Smooth muscle cell (in vitro differentiated cells): Measurements from ENCODE around the gene RRP7A. TPM values are rescaled to one million over a fixed set of nuclear protein-coding genes. Genes with fewer than 3 reads are reported as not detected.
"Not testable (repeated sequence)": the region's sequence is repeated elsewhere in the genome, so short reads cannot be mapped to it uniquely, and the experiment has no call there.

ENCODE experiments used
- DNase-seq: peaks from one replicate; lab custom pipeline; 2025; ENCODE audit not compliant: unreplicated experiment; lab: John Stamatoyannopoulos, UW
- H2AFZ ChIP-seq: fragments of 200-600 bp; sonication (generic); 2 replicates; pipeline ENCODE4 v1.6.0; 2016; ENCODE audit warnings: antibody characterized with exemption, low read depth, mild to moderate bottlenecking
- H3F3A ChIP-seq: fragments of 200-600 bp; sonication (generic); 2 replicates; pipeline ENCODE4 v1.6.0; 2017; ENCODE audit warnings: antibody characterized with exemption, low read depth
- H3K27ac ChIP-seq: fragments of 200-600 bp; sonication (generic); 2 replicates; pipeline ENCODE4 v1.5.1; 2016; ENCODE audit warnings: low read depth, mild to moderate bottlenecking
- H3K27me3 ChIP-seq: fragments of 200-600 bp; sonication (generic); 2 replicates; pipeline ENCODE4 v1.6.1; 2016; ENCODE audit warnings: low read depth, mild to moderate bottlenecking
- H3K36me3 ChIP-seq: fragments of 200-600 bp; sonication (generic); 2 replicates; pipeline ENCODE4 v1.5.1; 2016; ENCODE audit warnings: low read depth
- H3K4me1 ChIP-seq: fragments of 200-600 bp; sonication (generic); 2 replicates; pipeline ENCODE4 v1.5.1; 2016; ENCODE audit warnings: low read depth
- H3K4me2 ChIP-seq: fragments of 200-600 bp; sonication (generic); 2 replicates; pipeline ENCODE4 v1.6.0; 2016; ENCODE audit warnings: mild to moderate bottlenecking
- H3K4me3 ChIP-seq: fragments of 200-600 bp; sonication (generic); 2 replicates; pipeline ENCODE4 v1.5.1; 2016; ENCODE audit warnings: mild to moderate bottlenecking
- H3K79me2 ChIP-seq: fragments of 200-600 bp; sonication (generic); 2 replicates; pipeline ENCODE4 v1.6.0; 2016; ENCODE audit warnings: low read depth, mild to moderate bottlenecking
- H3K9ac ChIP-seq: fragments of 200-600 bp; sonication (generic); 2 replicates; pipeline ENCODE4 v1.6.0; 2016; ENCODE audit warnings: low read depth
- H3K9me3 ChIP-seq: fragments of 200-600 bp; sonication (generic); replicated peaks from 2 replicates; pipeline ENCODE4 v1.5.1; 2016; ENCODE audit warnings: low read depth
- H4K20me1 ChIP-seq: fragments of 200-600 bp; sonication (generic); 2 replicates; pipeline ENCODE4 v1.6.0; 2016; ENCODE audit warnings: low read depth
- WGBS: methylation state at CpG from one replicate; pipeline ENCODE4 v1.1.7; 2016; ENCODE audit warnings: low lambda C conversion rate; 5-methylcytosine and 5-hydroxymethylcytosine counted together
- polyA plus RNA-seq: library from polyadenylated mRNA; unstranded; fragments of >200 nt; fragmentation: Nextera tagmentation; extraction: Ambion mirVana; gene quantifications from 2 replicates; pipeline ENCODE4 v1.2.1, GENCODE V29; 2016
- total RNA-seq: library from RNA; depleted of rRNA; stranded (reverse); fragments of >200 nt; gene quantifications from 2 replicates; pipeline ENCODE4 v1.2.3, GENCODE V29; 2014
- TF ChIP-seq, protein P1 (sequence below): fragments of 200-600 bp; sonication (generic); IDR thresholded peaks from 2 replicates; pipeline ENCODE4 v1.5.1; 2017; ENCODE audit warnings: borderline replicate concordance, mild to moderate bottlenecking, antibody characterized with exemption; ENCODE audit not compliant: insufficient read depth, poor library complexity, severe bottlenecking

RRP7A gene
- total and polyA plus RNA-seq, 2 experiments from 2014 or later, result 24.5 to 64.2 TPM

DNA sequence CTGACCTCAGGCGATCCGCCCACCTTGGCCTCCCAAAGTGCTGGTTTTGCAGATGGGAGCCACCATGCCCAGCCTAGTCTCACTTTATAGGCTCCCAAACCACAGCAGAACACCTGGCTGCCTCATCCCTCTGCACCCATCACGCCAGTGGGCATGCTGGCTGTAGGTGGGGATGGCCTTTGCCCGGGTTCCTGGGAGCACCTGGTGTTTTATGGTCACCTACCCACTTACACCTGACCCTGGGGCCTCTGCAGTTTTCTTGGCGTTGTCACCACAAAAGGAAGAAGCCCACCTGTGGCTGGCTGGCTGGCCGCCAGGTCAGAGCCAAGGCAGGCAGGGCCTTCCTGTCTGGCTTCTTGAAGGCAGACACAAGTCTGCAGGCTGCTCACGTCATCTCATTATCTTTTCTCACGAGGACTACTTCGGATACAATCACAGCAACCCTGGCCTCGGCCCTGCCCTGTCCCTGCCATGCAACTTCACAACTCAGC lies 8.2 kb downstream of the RRP7A start:
- Histone ChIP-seq H4K20me1 (peaks cover 4% of the 10 kb centered on the region), H3K9ac (no peak overlapping the region), H3K4me2 (no peak overlapping the region), H3K27ac (no peak overlapping the region), H3K27me3 (no peaks in the 10 kb centered on the region), H2AFZ (no peak overlapping the region), H3K79me2 (no peaks in the 10 kb centered on the region), H3F3A (peaks cover 11% of the 10 kb centered on the region), H3K4me3 (no peak overlapping the region), H3K9me3 (no peaks in the 10 kb centered on the region), H3K36me3 (no peaks in the 10 kb centered on the region), H3K4me1 (no peaks in the 10 kb centered on the region)
- no peak for DNase-seq
- TF ChIP-seq, protein P1, sequence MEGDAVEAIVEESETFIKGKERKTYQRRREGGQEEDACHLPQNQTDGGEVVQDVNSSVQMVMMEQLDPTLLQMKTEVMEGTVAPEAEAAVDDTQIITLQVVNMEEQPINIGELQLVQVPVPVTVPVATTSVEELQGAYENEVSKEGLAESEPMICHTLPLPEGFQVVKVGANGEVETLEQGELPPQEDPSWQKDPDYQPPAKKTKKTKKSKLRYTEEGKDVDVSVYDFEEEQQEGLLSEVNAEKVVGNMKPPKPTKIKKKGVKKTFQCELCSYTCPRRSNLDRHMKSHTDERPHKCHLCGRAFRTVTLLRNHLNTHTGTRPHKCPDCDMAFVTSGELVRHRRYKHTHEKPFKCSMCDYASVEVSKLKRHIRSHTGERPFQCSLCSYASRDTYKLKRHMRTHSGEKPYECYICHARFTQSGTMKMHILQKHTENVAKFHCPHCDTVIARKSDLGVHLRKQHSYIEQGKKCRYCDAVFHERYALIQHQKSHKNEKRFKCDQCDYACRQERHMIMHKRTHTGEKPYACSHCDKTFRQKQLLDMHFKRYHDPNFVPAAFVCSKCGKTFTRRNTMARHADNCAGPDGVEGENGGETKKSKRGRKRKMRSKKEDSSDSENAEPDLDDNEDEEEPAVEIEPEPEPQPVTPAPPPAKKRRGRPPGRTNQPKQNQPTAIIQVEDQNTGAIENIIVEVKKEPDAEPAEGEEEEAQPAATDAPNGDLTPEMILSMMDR, result no peak
- 95% methylated on average over 10 of the region's 10 CpGs for WGBS

DNA sequence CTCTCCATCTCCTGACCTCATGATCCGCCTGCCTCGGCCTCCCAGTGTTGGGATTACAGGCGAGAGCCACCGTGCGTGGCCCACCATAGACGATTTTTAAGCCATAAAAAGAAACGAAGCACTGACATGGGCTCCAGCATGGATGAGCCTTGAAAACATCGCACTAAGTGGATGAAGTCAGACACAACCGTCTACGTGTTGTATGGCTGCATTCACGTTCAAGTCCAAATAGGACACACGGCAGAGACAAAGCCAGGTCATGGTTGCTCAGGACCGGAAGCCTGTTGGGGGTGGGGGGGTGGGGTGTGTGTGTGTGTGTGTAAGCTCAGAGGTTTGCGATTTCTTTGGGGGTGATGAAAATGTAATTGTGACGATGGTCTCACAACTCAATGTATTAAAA lies 10.0 kb downstream of the RRP7A start:
- no peak for DNase-seq
- Histone ChIP-seq H3F3A (peaks cover 11% of the 10 kb centered on the region), H3K36me3 (no peaks in the 10 kb centered on the region), H3K4me2 (no peak overlapping the region), H3K27ac (no peak overlapping the region), H3K27me3 (no peaks in the 10 kb centered on the region), H3K9me3 (no peaks in the 10 kb centered on the region), H3K4me1 (no peaks in the 10 kb centered on the region), H2AFZ (no peak overlapping the region), H3K9ac (no peak overlapping the region), H4K20me1 (no peaks in the 10 kb centered on the region), H3K79me2 (no peaks in the 10 kb centered on the region), H3K4me3 (no peak overlapping the region)
- TF ChIP-seq, protein P1, result no peak
- WGBS, result 89% methylated on average over 15 of the region's 15 CpGs

DNA sequence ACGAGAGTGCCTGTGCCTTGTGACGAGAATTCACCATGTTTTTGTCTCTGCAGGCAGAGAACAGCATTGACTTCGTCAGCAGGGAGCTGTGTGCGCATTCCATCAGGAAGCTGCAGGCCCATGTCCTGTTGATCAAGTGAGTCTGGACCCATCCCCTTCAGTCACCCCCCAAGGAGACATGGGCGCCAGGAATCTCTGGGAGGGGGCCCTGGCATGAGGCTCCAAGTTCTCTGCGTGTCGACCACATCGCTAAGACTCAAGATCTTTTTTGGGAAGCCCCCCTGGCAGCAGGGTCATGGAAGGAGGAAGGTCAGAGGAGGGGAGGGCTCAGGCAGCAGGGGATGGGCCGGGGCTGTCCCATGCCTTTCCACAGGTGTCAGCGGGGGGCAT lies 10.6 kb downstream of the RRP7A start:
- not testable (repeated sequence) for H3K9ac ChIP-seq, H2AFZ ChIP-seq, H3K36me3 ChIP-seq, DNase-seq, H3K27ac ChIP-seq, H3K27me3 ChIP-seq, H3K4me3 ChIP-seq, H3K79me2 ChIP-seq, H3K4me2 ChIP-seq, H3K9me3 ChIP-seq, H3K4me1 ChIP-seq, H4K20me1 ChIP-seq
- peaks cover 11% of the 10 kb centered on the region for H3F3A ChIP-seq
- WGBS, result 62% methylated on average over 10 of the region's 10 CpGs

DNA sequence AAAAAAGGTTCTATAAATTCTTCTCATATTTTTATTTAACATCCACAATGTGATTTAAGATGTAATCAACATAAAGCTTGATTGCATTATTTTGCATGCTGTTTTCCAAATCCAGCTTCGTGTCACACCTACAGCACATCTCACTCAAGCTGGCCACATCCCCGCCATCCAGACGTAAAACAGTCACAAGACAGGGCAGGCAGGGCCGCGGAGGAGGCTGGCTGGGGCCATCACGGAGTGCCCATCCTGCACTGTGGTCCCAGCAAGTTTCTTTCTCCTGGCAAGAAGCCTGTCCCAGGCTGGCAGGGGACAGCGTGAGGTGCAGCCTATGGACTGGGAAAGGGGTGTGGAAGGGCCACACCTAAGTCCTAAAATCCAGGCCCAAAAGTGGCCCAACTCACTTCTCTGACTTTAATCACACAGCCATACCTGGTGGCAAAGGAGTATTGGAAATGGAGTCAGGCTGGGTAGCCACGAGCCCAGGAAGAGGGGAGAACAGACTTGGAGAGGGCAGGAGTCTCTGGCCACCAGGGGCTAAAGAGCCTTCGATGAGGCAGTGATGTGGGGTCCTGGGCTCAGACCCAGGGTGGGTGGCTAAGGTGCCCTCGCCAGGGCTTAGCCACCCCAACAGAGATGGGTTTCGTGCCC lies 11.1 kb downstream of the RRP7A start:
- H3K9me3 ChIP-seq, H3K36me3 ChIP-seq, H4K20me1 ChIP-seq, H2AFZ ChIP-seq, DNase-seq, H3K27ac ChIP-seq, H3K4me2 ChIP-seq, H3K9ac ChIP-seq, H3K27me3 ChIP-seq, H3K4me3 ChIP-seq, H3K79me2 ChIP-seq, H3K4me1 ChIP-seq: not testable (repeated sequence)
- peaks cover 11% of the 10 kb centered on the region for H3F3A ChIP-seq
- 72% methylated on average over 11 of the region's 11 CpGs for WGBS
